GM21619 (cell line): ENCODE results near the gene PRRC2C.
A peak's percentile ranks its signal among the peaks of the same experiment; 100 is the strongest.
"Not testable (repeated sequence)": the region's sequence is repeated elsewhere in the genome, so short reads cannot be mapped to it uniquely, and the experiment has no call there.

Experiments used
- ATAC-seq: cut with Tn5 transposase; IDR thresholded peaks from one replicate; pipeline ENCODE4 v1.9.1; 2021; ENCODE audit not compliant: unreplicated experiment

The PRRC2C gene

DNA sequence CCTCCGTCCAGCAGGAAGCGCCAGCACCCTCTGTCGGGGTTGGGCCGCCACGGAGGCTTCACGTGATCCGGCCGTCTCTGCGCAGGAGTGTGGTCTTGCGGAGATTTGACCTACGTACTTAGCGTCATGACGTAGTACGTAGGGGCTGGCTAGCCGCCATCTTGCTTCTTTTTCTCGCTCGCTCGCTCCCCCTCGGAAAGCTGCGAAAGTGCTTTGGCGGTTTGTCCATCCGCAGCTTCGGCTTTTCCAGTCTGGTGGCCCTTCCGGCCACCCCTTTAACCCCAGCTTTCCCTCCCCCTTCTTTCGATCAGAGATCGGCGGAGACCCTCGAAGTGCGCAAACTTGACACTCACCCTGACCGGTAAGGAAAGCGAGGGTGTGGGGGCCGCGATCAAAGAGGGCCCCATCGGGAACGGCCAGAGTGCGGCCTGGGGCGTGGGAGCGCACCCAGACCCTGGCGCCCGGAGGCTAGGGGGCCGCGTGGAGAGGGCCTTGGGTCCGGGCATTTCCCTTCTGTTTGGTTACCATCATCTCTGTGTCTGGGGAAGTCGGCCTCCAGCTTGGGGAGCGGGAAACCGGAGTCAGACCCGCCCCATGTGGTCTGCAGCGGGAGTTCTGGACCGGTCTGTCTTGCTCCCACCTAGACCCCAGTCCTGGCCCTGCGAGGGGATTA lies at the start of gene PRRC2C:
TSS of gene PRRC2C (plus strand) at position 156 of the 673 bp plus-strand sequence. CDS start 26,559 bp downstream, outside the sequence.
- peak; percentile 97 for ATAC-seq

DNA sequence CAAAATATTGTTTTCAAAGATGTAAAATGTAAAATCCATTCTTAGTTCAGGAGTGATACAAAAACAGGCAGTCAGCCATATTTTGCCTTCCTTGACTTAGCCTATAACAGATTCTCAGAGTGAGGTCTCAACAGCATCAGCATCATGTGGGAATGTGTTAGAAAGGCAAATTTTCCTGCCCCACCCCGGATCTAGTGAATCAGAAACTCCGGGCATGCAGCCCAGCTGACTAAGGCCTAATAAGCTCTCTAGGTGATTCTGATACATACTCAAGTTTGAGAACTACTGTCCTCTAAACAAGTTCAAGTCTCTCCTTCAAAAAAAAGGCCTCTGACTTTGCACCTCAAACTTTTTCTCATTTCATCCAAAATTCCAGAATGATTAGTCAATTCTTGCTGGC lies 46.9 kb upstream of the PRRC2C start:
- no peak for ATAC-seq

DNA sequence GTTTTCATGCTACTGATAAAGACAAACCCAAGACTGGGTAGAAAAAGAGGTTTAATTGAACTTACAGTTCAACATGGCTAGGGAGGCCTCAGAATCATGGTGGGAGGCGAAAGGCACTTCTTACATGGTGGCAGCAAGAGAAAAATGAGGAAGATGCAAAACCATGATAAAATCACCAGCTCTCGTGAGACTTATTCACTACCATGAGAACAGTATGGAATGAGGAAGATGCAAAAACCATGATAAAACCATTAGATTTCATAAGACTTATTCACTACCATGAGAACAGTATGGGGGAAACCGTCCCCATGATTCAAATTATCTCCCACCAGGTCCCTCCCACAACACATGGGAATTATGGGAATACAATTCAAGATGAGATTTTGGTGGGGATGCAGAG lies 45.1 kb upstream of the PRRC2C start:
- not testable (repeated sequence) for ATAC-seq

DNA sequence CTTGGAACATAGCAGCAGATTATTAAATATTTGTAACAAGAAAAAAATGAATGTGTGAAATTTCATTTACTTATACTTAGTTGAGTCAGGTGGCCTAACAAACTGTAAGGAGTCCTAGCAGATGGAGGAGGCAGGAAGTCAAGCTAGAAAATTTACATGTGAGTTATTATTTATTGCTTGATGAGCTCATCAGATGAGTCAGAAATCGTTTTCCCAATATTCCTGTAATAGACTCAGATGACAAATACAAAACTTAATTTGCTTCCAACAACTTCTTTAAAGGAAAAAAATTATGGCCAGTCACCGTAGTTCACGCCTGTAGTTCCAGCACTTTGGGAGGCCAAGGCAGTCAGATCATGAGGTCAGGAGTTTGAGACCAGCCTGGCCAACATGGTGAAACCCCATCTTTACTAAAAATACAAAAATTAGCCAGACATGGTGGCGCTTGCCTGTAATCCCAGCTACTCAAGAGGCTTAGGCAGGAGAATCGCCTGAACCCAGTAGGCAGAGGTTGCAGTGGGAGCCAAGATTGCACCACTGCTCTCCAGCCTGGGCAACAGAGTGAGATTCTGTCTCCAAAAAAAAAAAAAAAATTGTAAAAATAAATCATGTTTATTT lies 43.9 kb upstream of the PRRC2C start:
- ATAC-seq: not testable (repeated sequence)

DNA sequence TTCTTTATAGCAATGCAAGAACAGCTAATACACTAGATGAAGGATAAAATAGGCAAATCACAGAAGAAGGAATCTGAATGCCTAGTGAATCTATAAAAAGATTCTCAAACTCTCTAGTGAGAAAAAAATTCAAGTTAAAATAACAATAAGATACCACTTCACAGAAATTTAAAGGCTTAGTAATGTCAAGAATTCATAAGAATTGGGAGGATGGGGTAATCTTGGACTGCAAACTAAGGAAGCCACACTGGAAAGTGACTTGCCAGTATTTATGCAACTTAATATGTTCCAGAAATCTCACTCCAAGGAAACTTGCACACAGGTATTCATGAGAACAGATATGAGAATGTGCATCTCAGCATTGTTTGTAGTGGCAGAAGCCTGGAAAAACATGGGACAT lies 38.9 kb upstream of the PRRC2C start:
- no peak for ATAC-seq

DNA sequence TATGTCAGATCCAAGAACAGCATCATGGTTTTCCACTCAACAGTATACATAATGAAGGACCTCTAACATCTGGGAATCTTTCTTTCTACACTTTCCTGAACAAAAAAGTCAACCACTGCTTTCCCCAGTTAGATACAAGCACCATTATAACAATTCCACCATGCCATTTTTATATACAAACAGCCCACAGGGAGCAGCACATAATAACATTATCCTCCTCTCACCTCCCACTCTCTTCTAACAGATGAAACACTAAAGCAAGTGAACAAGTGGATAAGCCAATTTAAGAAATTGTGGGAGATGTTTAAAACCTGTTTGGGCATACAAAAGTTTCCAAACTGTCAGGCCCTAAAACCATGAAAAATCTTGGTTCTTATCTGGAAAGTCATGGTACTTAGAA lies 29.4 kb upstream of the PRRC2C start:
- no peak for ATAC-seq

DNA sequence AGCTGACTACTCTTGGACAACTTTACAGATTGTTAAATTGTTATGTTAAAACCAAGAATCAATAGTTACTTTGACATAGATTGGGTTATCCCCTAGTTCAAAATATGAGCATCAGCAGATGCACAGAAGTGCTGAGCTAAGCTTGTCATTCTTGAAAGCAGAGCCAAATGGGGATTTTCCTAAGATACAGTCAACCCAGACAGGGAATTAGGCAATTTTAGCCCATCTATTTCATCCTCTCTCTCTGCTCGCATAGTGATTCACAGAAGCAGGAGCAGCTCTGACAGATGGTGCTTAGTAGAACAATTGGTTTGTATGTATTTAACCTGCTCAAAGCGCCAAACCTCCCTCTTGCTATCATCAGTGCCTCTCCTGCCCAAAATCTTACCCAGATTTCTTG lies 27.9 kb upstream of the PRRC2C start:
- no peak for ATAC-seq

DNA sequence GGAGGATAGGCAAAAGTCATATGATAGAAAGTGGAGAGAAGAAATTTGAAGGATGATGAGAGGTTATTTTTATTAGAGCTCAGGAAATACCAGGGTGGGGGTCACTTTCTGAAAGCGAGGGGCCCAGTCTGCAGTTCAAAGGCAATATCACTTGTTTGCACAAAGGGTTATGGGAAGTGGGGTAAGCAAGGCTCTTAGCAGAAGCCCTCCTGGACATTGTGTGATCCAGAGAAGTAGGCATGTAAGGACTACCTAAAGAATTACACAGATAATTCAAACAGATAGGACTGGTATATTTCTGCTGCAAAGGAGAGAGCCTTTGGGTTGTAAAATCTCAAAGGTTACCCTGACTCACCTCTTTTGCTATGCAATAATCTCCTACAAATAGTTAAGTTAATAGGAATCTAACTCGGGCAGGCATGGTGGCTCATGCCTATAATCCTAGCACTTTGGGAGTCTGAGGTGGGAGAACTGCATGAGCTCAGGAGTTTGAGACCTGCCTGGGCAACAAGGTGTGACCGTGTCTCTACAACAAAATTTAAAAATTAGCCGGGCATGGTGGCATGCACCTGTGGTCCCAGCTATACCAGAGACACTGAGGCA lies 25.2 kb upstream of the PRRC2C start:
- ATAC-seq: no peak

DNA sequence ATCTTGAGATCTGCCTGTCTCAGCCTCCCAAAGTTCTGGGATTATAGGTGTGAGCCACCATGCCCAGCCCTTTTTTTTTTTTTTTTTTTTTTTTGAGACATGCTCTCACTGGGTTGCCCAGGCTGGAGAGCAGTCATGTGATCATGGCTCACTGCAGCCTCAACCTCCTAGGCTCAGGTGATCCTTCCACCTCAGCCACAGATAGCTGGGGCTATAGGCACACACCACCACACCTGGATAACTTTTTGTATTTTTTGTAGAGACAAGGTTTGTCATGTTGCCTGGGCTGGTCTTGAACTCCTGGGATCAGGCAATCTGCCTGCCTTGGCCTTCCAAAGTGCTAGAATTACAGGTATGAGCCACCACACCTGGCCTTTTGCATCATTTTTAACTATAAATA lies 17.7 kb upstream of the PRRC2C start:
- ATAC-seq: no peak

DNA sequence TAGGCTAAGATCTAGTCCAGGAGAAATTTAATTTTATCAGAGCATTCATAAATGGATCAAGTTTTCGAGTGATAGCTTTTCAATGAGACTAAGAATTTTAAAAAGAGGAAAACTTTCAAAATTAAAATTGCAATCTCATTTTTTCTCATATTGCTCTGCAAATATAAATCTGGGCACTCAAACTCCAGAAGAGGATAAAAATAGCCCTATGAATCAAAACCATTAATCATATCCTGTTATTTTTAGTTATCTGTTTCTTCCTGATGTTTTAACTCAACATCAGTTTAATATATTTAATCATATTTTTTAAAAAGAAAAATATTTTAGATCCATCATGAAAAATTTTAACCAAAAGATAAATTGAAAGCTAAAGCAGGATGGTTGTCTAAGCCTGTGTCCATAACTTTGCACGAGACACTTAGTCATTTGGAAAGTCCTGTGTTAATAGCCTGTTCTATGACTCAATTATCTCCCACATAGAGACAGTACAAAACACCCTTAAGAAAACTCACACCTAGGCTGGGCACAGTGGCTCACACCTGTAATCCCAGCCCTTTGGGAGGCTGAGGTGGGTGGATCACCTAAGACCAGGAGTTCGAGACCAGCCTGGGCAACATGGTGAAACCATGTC lies 17.1 kb upstream of the PRRC2C start:
- ATAC-seq: peak; percentile 83

DNA sequence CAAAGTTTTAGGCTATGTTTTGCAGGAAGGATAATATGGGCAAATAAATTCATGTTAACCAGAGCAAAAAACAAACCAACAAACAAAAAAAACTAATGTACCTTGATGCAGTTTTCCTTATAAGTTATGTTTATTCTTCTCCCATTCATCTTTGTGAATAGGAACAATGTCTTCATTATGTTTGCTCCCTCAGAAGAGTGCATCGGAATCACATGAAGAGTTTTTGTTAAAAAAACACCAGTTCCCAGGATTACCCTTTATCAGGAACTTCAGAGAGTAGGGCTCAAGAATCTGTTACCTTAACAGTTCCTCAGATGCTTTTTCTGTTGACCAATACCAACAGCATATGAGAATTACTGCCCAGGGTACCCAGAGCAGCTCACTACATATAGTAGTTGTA lies 14.6 kb upstream of the PRRC2C start:
- no peak for ATAC-seq

DNA sequence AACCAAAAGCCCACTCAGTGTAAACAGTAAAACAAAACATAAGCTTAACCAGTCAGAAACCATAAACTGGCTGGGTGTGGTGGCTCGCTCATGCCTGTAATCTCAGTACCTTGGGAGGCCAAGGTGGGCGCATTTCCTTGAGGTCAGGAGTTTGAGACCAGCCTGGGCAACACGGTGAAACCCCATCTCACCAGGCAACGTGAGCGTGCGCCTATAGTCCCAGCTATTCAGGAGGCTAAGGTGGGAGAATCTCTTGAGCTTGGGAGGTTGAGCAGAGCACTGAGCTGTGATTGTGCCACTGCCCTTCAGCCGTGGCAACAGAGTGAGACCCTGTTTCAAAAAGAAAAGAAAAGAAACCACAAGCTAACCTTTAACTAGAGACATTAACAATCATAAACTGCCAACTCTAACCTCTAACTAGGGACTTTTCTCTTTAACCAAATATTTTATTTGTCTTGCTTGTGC lies 13.1 kb upstream of the PRRC2C start:
- ATAC-seq: peak; percentile 62

DNA sequence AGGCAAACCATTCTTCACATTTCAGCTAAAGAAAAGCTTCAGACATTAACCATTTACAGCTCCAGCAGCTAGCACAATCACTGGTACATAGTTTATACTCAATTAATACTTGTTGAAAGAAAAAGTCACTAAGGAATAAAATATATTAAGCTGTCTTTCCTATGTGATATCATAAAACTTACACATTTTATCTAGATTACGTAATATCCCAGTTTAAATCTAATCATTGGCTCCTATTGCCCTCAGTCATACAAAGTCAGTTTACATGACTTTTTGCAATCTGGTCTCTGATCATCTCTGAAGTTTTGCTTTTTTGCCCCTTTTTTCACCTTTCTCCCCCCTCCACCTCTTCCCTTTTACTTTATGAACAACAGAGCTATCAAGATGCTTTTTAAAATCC lies 8.5 kb upstream of the PRRC2C start:
- no peak for ATAC-seq

DNA sequence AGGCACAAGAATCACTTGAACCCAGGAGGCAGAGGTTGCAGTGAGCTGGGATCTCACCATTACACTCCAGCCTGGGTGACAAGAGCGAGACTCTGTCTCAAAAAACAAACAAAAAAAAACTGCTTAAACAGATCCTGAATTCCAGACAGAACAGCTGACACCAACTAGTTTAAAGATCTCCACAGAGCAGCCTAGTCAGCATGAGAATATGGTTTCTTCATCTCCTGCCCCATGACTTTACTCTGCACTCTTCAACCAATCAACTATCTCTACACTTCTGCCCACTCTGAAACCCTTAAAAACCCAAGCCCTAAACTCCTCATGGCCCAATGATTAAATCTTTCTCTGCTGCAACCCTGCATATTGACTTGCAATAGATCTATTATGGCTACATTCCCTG lies 7.5 kb upstream of the PRRC2C start:
- no peak for ATAC-seq

DNA sequence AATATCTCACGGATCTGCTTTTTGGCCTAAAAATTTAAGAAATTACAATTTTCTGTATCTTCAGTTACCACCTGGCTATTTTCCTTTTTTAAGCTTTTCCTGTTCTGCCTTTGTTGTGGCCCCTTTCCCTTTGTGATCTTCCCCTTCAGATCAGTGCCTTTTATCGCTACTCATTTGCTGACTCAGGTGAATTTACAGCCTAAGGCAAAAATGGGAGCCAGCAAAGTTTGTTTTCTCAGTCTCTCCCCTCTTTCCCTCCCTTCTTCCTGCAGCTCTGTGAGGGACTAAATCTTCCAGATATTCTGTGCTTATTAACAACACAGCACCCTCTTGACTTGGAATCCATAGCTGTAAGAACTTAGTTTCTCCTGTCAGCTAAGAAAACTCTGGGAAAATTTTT lies 5.3 kb upstream of the PRRC2C start:
- ATAC-seq: no peak

DNA sequence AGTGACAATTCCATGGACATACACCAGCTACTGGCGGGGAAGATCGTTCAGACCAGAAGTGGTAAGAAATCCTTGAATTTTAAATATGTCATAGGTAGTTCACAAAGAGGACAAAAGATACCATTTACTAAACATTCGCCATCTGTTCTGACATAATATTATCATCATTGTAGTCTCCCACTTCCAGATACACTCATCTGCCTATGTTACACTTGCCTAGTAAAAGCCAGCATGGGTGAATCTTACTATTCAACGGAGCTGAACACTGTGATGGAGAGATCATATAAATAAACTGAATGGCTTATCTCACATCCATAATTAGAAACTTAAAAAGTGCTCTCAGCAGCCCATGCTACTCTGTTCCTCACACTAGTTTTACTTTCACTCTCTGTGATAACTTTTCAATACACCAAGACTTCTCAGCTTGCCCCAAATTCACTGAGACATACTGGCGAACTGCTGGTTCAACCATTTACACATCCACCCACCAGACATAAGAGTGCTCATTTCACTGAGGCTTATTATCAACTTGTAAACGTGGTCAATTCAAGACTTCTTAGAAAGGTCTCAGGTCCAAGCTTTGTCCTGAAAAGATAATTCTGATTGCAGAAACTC lies 463 bp upstream of the PRRC2C start:
- peak; percentile 51 for ATAC-seq

DNA sequence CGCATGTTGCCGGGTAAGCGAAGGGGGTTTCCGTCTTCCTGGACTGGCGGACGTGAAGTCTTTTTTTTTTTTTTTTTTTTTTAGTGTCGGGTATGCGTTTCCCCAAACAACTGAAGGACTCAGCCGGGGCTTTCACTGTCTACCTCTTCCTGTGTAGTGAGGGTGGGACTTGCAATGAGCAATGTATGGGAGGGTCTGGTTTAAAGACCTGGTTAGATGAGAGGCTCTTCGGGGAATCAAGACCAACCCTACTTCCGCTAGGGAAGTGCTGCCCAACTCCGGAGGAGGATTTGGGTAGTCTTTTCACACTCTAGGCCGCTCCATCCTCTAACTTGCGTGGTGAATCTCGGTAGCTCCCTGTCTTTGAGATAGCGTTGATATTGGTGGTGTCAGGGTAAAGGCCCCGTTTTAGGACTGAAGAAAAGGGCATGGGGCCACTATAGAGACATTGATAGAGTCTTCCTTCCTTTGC lies 754 bp downstream of the PRRC2C start:
- ATAC-seq: peak; percentile 39

DNA sequence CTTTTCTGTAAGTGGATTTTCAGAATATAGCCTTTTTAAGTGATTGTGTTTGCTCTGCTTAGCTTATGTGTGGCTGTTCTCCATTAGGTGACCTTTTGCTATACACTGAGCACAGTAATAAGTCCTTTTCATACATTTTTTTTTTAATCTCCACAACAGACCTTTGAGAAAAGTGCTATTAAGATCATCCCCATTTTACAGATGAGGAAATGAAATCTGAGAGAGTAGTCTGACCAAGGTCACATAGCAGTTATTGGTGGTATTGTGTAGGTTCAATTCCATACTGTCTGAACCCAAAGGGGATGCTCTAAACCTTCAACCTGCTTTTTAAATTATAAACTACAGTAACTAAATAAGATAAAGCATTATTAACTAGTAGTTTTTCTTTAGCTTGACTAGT lies 1.7 kb downstream of the PRRC2C start:
- ATAC-seq: no peak

DNA sequence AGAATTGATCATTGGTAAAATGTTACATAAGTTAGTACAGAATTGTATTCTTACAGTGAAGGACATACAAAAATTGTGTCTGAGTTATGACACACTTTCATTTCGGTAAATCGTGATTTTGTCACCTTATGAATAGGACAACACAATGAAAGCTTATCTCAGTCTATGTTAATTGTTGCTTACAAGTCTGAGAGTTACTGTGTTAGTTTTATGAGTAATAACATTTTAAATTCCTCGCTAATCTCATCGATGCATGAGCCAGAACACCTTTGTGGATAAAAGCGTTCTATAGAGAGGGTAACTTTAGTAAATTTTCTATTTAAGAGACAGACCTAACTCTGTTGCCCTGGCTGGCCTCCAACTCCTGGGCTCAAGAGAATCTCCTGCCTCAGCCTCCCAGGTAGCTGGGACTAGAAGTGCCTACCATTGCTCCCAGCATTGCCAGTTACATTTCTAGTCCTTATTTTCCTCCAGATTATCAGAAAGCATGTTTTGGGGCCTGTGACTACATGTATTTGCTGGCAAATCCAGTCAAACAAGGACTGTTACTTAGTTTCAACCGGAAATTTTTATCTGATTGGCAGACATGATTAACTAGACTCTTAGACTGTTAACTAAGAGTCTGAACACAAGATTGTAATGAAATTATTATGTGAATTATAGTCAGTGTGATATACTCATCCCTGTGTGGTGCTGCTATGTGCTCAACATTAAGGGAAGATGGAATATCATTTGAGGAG lies 3.0 kb downstream of the PRRC2C start:
- ATAC-seq: no peak

DNA sequence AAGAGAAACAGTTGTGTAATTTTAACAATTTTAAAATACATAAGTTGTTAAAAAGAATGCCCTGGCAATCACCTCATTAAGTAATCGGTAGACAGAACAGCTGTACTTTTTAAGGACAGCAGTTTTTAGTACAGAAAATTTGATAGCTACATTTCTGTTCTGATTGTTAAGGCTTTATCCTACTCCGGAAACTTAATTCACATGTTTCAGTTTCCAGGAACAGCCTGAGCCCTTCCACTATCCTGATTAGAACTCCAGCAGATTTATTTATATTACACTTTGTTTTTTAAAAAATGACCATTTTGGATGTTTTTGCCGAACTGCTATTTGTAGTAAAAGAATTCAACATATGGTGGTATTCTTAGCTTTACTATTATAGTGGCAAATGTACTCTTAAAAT lies 8.7 kb downstream of the PRRC2C start:
- ATAC-seq: no peak

DNA sequence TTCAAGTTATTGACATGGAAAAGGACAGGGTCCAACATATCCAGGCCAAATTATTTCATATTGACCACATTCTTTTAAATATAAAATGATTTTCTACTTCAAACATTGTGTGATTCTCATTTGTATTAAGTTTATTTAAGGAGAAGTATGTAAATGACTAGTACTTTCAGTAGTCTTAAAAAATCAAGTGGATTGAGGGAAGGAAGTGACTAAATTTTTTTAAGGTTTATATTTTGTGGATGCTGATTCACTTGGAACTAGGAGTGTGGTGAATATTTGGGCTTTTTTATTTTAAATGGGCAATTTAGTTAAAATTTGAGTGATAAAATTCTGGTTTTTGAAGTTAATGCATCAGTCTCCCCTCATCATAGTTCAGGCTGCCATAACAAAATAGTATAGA lies 10.1 kb downstream of the PRRC2C start:
- no peak for ATAC-seq
